Body of pancreas (tissue), 4 donors: ENCODE results near the gene ABCD3.
A peak's percentile ranks its signal among the peaks of the same experiment; 100 is the strongest.

Experiments
- CTCF ChIP-seq, 7 experiments: fragments of 450-650 bp in 4 of 7; fragments of 200-600 bp in 3 of 7; sonication (generic) in 3 of 7; IDR thresholded peaks; one replicate each; pipeline ENCODE4 v1.5.1; 2016 to 2019; ENCODE audit warnings: antibody characterized with exemption in 7 of 7
- POLR2A ChIP-seq, 3 donors: fragments of 450-650 bp; IDR thresholded peaks; one replicate each; pipeline ENCODE4 v1.6.1; 2016; ENCODE audit warnings: antibody characterized with exemption in 3 of 3, mild to moderate bottlenecking in 2 of 3

GRCh38 chr1:94514095-94514727 lies 96.0 kb downstream of the ABCD3 start:
- TF ChIP-seq CTCF (IDR thresholded peaks at IDR 0.05) (peak; percentile 39 to 66 (median 54)), POLR2A (IDR thresholded peaks at IDR 0.05) (no peak)
